Body of pancreas (tissue), 4 donors: ENCODE results near the gene EBLN2. TPM values are rescaled to one million over a fixed set of nuclear protein-coding genes. Genes with fewer than 3 reads are reported as not detected.
A peak's percentile ranks its signal among the peaks of the same experiment; 100 is the strongest.

Source experiments
- ATAC-seq: fragments of 150-250 bp; one replicate; pipeline ENCODE4 v1.9.1; 2016
- DNase-seq, 4 donors: peaks; one replicate each; pipeline ENCODE4 v3.0.0-alpha.2; 2019
- H3K27ac ChIP-seq, 4 donors: fragments of 200-600 bp; sonication (generic); 1 replicate in 3 of 4; 2 replicates in 1 of 4; pipeline versions ENCODE4 v1.5.1 to v1.6.1; 2016 to 2019; ENCODE audit warnings: mild to moderate bottlenecking in 1 of 4, mixed read lengths in 1 of 4, moderate library complexity in 1 of 4
- H3K27me3 ChIP-seq, 2 donors: fragments of 200-600 bp; sonication (generic); one replicate each; pipeline ENCODE4 v1.6.0; 2016; ENCODE audit warnings: mild to moderate bottlenecking in 1 of 2
- H3K36me3 ChIP-seq, 2 donors: fragments of 200-600 bp; sonication (generic); replicated peaks in 1 of 2; 2 replicates each; pipeline ENCODE4 v1.5.1; 2016; ENCODE audit warnings: low read depth in 2 of 2; ENCODE audit not compliant: insufficient read depth in 1 of 2
- H3K4me1 ChIP-seq: fragments of 200-600 bp; sonication (generic); one replicate; pipeline ENCODE4 v1.6.0; 2016
- H3K4me3 ChIP-seq, 2 donors: fragments of 200-600 bp; sonication (generic); 1 replicate in 1 of 2; 2 replicates in 1 of 2; pipeline ENCODE4 v1.5.1; 2016 to 2019
- H3K9me3 ChIP-seq, 3 donors: fragments of 200-600 bp; sonication (generic); 1 replicate in 2 of 3; 2 replicates in 1 of 3; pipeline ENCODE4 v1.5.1; 2016
- CTCF ChIP-seq, 7 experiments: fragments of 450-650 bp in 4 of 7; fragments of 200-600 bp in 3 of 7; sonication (generic) in 3 of 7; IDR thresholded peaks; one replicate each; pipeline ENCODE4 v1.5.1; 2016 to 2019; ENCODE audit warnings: antibody characterized with exemption in 7 of 7
- POLR2A ChIP-seq, 3 donors: fragments of 450-650 bp; IDR thresholded peaks; one replicate each; pipeline ENCODE4 v1.6.1; 2016; ENCODE audit warnings: antibody characterized with exemption in 3 of 3, mild to moderate bottlenecking in 2 of 3
- WGBS, 2 donors: methylation state at CpG; one replicate each; pipeline ENCODE4 v1.1.5; 2017; 5-methylcytosine and 5-hydroxymethylcytosine counted together
- intact Hi-C: fragments of 100-400 bp; cut with DNase I; formaldehyde crosslinking; loops from one replicate; pipeline ENCODE4 v1.15.1; 2023
- total RNA-seq, 2 donors: library from RNA; depleted of rRNA; stranded (reverse); fragments of >200 nt; gene quantifications; one replicate each; pipeline ENCODE4 v1.1.0, GENCODE V29; 2016

The EBLN2 gene
- total RNA-seq, 2 donors from 2014 or later, result 6.7 to 11.5 TPM

- intact Hi-C loops, result no loop called here
- no peaks in the 10 kb centered on the region for H3K36me3 ChIP-seq
- TF ChIP-seq POLR2A (IDR thresholded peaks at IDR 0.05), result no peak
- no peak for TF ChIP-seq CTCF (IDR thresholded peaks at IDR 0.05)
- H3K4me3 ChIP-seq, result no peak overlapping the region
- DNase-seq (no peak), ATAC-seq (no peak)
- no peak overlapping the region for H3K27ac ChIP-seq
- H3K9me3 ChIP-seq, result no peaks in the 10 kb centered on the region
- H3K4me1 ChIP-seq, result no peaks in the 10 kb centered on the region
- no peaks in the 10 kb centered on the region for H3K27me3 ChIP-seq
- WGBS, 2 donors, result 76 to 93% methylated on average over 7 to 12 of the region's 12 CpGs
These were observed 33.5 kb downstream of the EBLN2 start for GRCh38 chr3:73094951-73095350.

GRCh38 chr3:73096169-73096568 lies 34.7 kb downstream of the EBLN2 start:
- H3K4me3 ChIP-seq, result no peak overlapping the region
- ATAC-seq, result no peak
- H3K36me3 ChIP-seq, result no peaks in the 10 kb centered on the region
- no peak overlapping the region for H3K27ac ChIP-seq
- no peak for DNase-seq
- H3K4me1 ChIP-seq, result peaks cover 2% of the 10 kb centered on the region
- no peaks in the 10 kb centered on the region for H3K9me3 ChIP-seq
- TF ChIP-seq POLR2A (IDR thresholded peaks at IDR 0.05), result no peak
- intact Hi-C loops, result no loop called here
- H3K27me3 ChIP-seq, result no peaks in the 10 kb centered on the region
- whole genome bisulfite sequencing, 2 donors, result 71 to 90% methylated on average over 2 of the region's 2 CpGs

DNA sequence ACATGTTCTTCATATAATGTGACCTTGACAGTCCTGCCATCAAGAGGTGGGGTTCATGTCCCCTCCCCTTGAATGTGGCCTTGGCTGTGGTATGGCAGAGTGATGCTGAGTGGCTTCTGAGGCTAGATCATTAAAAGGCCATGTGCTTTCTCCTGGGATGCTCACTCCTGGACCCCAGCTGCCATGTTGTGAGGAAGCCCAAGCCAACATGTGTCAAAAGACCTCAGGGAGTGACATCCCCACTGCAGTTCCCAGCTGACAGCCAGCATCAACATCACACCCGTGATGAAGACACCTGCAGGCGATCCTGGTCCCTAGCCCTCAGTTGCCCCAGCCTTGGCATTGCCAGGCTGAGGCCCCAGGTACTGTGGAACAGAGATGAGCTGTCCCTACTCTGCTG lies 36.6 kb downstream of the EBLN2 start:
- no peaks in the 10 kb centered on the region for H3K36me3 ChIP-seq
- peaks cover 5% of the 10 kb centered on the region for H3K4me1 ChIP-seq
- TF ChIP-seq CTCF (IDR thresholded peaks at IDR 0.05) (no peak), POLR2A (IDR thresholded peaks at IDR 0.05) (no peak)
- WGBS, 2 donors, result 81 to 92% methylated on average over 2 of the region's 2 CpGs
- intact Hi-C loops, result no loop called here
- no peaks in the 10 kb centered on the region for H3K27me3 ChIP-seq
- DNase-seq, result no peak
- H3K9me3 ChIP-seq, result no peaks in the 10 kb centered on the region
- H3K27ac ChIP-seq, result no peak overlapping the region
- no peak for ATAC-seq
- H3K4me3 ChIP-seq, result no peak overlapping the region

DNA sequence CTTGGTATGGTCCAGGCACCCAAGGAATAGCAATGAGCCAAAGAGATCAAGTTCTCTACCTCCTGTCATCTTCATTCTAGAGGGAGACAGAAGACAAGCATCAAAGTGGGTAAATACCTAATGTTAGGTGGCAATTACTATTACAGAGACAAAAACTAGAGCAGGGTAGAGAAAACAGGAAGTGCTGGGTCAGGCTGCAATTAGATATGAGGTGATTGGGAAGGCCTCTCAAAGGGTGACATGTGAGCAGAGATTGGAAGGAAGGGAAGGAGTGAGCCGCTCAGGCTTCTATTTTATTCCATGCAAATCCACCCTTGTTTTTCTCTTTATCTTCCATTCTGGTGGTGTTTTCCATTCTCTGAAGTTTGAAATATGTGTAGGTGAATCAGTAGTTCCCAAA lies 37.4 kb downstream of the EBLN2 start:
- intact Hi-C loops, result no loop called here
- DNase-seq, result no peak
- Histone ChIP-seq H3K4me1 (peaks cover 5% of the 10 kb centered on the region), H3K27me3 (no peaks in the 10 kb centered on the region), H3K36me3 (no peaks in the 10 kb centered on the region), H3K4me3 (no peak overlapping the region), H3K27ac (no peak overlapping the region), H3K9me3 (no peaks in the 10 kb centered on the region)
- no peak for ATAC-seq
- TF ChIP-seq CTCF (IDR thresholded peaks at IDR 0.05) (no peak), POLR2A (IDR thresholded peaks at IDR 0.05) (no peak)
- 88 to 93% methylated on average over 1 of the region's 1 CpG for WGBS, 2 donors

DNA sequence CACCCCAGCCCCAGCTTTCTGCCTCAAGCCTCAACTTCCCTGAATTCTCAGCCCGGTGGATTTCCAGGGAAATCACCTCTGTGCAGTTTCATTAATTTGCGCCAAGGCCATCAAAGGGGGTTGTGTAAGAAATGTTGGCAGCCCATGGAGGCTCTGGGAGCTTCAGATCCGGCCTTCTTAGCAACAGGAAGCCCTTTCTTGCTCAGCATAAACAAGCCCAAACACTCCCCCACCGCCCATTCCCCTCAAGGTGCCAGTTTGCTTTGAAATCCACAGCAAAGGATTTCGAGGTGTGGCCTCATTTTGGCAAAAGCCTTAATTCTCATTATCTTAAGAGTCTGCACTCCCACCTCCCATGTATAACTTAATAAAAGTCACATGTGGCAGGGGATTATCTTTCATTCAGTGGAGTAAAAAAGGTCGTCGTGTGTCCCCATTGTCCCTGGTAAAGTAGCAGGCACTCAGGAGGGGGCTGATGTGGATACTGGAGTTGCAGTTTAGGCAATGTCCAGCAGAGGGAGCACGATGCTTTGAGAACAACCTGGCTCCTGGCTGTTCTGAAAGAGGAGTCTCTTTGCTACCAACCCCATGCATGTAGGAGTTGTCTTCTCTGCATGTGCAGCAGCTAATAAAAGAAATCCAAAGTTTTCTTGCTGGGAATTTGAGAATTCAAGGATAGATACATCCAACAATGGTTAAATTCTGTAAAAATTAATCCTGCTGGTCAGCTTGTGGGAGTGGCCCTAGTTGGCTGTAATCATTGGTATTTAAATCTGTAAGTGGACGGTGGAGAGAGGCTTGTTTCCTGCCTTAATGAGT lies 39.5 kb downstream of the EBLN2 start:
- 11 to 23% methylated on average over 8 to 9 of the region's 9 CpGs for WGBS, 2 donors
- TF ChIP-seq CTCF (IDR thresholded peaks at IDR 0.05) (peak; percentile 73 to 92 (median 90)), POLR2A (IDR thresholded peaks at IDR 0.05) (no peak)
- Histone ChIP-seq H3K27me3 (no peaks in the 10 kb centered on the region), H3K9me3 (no peaks in the 10 kb centered on the region), H3K4me1 (peaks cover 5% of the 10 kb centered on the region), H3K4me3 (no peak overlapping the region), H3K36me3 (no peaks in the 10 kb centered on the region), H3K27ac (no peak overlapping the region)
- ATAC-seq, result peak; percentile 81
- intact Hi-C loops, result loop anchor here (5.0 kb wide), 2 partner anchors 331 to 401 kb away; no protein-coding TSS in a partner anchor
- peak; percentile 85 to 93 (median 88) for DNase-seq
